SIG-M5 (cell line): Measurements from ENCODE around the gene PIP4K2C.
"Not testable (repeated sequence)": the region's sequence is repeated elsewhere in the genome, so short reads cannot be mapped to it uniquely, and the experiment has no call there.

ENCODE experiments used
- DNase-seq: peaks from one replicate; lab custom pipeline; 2025; lab: John Stamatoyannopoulos, UW

Gene PIP4K2C

DNA sequence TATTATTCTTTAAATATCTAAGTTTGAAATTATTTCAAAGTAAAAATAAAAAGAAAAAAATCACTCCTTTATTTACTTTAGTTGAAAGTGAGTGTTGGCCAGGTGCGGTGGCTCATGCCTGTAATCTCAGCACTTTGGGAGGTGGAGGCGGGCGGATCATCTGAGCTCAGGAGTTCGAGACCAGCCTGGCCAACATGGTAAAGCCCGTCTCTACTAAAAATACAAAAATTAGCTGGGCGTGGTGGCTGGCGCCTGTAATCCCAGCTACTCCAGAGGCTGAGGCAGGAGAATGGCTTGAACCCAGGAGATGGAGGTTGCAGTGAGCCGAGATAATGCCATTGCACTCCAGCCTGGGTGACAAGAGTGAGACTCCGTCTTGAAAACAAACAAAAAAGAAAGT lies 45.7 kb downstream of the PIP4K2C start:
- DNase-seq: not testable (repeated sequence)

DNA sequence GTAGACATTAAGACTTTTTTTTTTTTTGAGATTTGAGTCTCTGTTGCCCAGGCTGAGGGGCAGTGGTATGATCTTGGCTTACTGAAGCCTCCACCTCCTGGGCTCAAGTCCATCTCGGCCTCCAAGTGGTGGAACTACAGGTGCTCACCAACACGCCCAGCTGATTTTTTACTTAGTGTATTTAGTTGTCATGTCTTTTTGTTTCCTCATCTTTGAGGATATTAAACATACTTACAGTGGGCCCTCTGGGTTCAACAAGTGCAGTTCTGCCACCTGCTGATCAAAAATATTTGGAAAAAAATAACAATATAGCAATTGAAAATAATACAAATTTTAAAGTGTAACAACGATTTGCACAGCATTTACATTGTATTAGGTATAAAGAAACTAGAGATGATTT lies 46.4 kb downstream of the PIP4K2C start:
- DNase-seq: no peak

DNA sequence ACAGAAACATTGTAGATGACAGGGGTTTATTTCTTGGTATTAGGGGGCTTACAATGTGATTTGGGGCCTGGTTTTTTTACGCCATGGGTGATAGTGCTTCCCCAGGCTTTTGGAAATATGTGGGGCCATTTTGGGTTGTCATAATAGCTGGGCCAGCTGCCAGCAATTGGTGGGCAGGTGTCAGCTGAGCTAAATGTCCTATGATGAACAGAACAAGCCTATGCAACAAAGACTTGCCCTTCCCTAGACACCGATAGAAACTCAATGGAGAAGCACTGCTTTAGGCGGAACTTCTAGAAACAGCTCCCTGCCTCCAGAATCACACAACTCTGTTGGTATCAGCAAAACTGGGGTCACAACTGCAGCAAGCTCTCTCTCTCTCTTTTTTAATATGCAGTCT lies 47.1 kb downstream of the PIP4K2C start:
- DNase-seq: no peak

DNA sequence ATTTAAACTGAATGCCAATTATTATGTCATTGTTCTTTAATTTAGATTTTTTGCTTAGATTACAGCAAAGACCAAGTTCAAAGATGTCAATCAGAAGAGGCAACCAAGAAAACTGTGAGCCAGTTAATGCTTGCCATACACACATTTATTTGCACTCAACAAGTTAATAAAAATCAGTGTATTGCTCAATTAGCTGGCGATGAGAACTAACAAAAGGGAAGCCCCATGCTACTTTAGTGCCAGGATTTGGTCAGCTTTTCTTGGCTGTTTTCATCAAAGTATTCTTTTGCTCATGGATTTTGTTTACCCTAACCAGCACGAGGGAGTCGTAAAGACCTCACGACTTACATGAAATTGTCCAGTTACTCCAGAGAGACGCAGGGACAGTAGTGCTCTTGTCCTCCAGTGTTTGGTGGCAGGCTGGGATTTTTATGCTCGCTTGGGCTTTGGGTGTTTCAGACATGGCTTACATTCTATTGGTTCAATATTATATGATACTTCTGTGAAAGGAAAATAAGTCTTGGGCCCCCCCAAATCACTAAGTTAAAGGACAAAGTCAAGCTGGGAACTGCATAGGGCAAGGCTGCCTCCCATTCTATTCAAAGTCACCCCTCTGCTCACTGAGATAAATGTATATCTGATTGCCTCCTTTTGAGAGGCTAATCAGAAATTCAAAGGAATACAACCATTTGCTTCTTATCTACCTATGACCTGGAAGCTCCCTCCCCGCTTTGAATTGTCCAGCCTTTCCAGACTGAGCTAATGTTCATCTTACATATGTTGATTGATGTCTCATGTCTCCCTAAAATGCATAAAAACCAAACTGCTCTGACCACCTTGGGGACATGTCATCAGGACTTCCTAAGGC lies 49.4 kb downstream of the PIP4K2C start:
- no peak for DNase-seq

DNA sequence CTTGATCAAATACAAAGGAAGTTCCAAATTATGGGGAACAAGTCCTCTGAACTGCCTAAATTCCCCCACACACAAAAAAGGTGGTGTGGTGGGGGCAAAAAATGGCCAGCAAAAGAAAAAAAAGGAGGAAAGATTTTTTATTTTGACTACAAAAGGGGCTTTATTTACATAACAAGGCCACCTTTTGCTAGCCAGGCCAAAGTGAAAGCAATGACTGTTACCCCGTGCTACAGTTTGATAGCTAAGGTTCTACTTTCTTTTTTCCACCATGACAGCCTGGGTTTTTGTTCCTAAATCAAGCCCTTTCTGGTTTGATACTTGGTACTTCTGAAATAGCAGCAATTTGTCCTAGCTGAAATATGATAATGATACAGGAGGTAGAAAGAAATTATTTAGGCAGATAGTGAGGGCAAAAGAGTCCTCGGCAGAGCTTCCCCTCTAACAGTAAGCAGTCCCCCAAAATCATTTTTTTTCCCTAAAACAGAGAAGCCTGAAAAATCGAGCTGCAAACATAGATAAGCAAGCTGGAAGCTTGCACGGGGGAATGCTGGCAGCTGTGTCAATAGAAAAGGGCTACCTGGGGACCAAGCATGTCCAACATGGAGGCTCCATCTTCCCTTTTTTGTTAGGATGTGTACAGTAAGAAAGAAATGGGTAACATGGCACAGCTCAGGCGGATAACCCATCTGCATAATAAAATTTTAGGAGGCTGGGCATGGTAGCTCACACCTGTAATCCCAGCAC lies 50.9 kb downstream of the PIP4K2C start:
- no peak for DNase-seq

DNA sequence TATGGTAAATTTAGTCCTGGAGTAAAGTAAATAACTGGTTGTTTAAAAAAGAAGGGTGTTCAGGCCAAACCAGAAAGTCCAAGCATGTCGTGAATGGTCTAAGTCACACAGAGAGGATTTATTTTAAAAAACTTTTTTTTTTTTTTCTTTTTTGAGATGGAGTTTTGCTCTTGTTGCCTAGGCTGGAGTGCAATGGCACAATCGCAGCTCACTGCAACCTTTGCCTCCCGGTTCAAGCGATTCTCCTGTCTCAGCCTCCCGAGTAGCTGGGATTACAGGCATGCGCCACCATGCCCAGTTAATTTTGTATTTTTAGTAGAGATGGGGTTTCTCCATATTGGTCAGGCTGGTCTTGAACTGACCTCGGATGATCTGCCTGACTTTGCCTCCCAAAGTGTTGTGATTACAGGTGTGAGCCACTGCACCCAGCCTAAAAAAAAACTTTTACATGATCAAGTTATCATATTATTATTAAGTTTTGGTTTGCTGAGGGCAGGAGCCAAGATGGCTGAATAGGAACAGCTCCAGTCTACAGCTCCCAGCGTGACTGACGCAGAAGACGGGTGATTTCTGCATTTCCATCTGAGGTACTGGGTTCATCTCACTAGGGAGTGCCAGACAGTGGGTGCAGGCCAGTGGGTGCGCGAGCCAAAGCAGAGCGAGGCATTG lies 55.1 kb downstream of the PIP4K2C start:
- not testable (repeated sequence) for DNase-seq

DNA sequence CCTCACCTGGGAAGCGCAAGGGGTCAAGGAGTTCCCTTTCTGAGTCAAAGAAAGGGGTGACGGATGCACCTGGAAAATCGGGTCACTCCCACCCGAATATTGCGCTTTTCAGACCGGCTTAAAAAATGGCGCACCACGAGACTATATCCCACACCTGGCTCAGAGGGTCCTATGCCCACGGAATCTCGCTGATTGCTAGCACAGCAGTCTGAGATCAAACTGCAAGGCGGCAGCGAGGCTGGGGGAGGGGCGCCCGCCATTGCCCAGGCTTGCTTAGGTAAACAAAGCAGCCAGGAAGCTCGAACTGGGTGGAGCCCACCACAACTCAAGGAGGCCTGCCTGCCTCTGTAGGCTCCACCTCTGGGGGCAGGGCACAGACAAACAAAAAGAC lies 55.7 kb downstream of the PIP4K2C start:
- not testable (repeated sequence) for DNase-seq
